NCI-H2196 (cell line): ENCODE results near the gene CYTH1.
"Not testable (repeated sequence)": the region's sequence is repeated elsewhere in the genome, so short reads cannot be mapped to it uniquely, and the experiment has no call there.

Experiments
- DNase-seq: peaks from one replicate; lab custom pipeline; 2025; ENCODE audit not compliant: unreplicated experiment; lab: John Stamatoyannopoulos, UW

The CYTH1 gene

GRCh38 chr17:78764871-78765270 lies 17.2 kb downstream of the CYTH1 start:
- DNase-seq, result no peak

DNA sequence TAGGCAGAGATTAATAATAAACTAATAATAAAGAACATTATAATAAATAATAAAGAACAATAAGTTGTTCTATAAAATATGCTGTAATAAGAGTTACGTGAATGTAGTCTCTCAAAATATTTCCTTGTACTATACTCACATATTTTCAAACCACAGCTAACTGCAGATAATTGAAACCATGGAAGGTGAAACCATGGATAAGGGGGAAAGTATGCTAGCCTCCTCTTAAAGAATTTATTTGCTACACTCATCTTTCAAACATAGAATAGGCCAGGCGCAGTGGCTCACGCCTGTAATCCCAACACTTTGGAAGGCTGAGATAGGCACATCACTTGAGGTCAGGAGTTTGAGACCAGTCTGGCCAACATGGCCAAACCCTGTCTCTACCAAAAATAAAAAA lies 18.5 kb downstream of the CYTH1 start:
- DNase-seq, result no peak

DNA sequence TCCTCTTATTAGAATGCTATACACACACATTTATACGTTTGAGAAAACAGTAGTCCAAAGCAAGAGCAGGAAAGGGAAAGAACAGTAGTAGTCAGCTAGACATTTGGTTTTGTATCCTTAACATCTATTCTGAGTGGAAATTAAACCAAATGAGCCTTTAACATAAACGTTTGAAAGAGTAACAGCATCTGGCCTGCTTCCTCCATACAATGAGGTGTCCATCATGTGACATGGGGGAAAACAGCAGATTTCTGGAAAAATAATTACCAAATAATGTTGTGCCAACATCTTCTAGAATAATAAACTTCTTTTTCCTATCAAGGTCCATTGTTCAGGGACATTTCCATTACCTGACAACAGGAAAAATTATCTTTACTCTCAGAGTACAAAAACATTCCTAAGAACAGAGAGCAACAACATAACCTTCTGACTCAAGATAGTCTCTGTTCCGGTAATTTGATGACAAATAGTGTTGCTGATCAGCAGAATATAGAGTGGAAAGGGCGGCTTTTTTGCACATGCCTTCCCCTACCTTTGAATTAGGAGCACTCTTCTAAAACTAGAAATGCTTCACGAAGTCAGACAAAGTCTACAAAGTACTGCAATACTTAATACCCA lies 20.2 kb downstream of the CYTH1 start:
- no peak for DNase-seq

DNA sequence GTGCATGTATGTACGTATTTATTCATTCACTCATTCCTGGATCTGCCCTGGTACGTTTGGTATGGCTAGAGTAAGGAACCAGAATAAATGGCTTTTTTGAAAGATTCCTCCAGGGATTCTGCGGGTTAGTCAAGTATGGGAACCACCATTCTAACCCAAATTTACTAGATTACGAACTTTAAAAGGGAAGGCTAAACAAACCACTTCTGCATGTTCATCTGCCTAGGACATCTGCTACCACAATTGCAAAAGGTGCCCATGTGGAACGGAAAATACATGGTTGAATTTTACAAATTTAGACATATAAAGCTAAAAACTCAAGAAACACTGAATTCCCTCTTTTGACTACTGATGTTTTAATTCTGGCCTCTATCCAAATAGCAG lies 22.1 kb downstream of the CYTH1 start:
- no peak for DNase-seq

DNA sequence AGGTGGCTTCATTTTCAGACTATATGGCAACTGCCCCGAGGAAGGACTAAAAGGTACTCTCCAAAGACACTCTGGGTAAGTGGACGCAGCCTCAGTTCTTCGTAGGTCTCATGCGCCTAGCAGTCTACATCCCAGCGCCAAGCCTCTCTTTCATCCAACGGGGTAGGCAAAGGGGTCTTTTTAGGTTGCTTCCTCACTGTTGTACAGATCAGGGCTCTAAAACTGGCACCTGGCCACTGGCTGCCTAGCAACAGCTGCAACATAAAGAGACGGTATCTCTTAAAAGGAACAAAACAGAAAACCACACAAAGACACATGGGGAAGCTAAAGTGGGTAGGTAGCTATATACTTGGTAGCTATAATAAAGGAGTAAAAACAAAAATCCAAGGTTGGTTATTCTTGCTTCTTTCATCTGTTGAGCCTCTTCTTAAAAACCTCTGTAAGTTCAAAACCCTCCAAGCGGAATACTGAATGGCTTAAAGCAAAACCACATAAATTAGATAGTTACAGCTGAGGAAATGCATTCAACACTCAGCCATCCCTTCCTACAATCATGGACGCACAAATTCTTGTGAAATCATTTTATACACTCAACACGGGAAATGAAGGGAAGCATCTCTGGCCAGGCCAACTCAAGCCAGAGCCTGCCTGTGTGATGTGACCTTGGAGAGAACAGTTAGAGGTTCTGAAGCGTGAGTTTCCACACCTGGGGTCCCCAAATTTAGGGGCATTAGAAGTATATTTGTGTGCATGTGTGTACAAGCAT lies 22.7 kb downstream of the CYTH1 start:
- peak; percentile 89 for DNase-seq

DNA sequence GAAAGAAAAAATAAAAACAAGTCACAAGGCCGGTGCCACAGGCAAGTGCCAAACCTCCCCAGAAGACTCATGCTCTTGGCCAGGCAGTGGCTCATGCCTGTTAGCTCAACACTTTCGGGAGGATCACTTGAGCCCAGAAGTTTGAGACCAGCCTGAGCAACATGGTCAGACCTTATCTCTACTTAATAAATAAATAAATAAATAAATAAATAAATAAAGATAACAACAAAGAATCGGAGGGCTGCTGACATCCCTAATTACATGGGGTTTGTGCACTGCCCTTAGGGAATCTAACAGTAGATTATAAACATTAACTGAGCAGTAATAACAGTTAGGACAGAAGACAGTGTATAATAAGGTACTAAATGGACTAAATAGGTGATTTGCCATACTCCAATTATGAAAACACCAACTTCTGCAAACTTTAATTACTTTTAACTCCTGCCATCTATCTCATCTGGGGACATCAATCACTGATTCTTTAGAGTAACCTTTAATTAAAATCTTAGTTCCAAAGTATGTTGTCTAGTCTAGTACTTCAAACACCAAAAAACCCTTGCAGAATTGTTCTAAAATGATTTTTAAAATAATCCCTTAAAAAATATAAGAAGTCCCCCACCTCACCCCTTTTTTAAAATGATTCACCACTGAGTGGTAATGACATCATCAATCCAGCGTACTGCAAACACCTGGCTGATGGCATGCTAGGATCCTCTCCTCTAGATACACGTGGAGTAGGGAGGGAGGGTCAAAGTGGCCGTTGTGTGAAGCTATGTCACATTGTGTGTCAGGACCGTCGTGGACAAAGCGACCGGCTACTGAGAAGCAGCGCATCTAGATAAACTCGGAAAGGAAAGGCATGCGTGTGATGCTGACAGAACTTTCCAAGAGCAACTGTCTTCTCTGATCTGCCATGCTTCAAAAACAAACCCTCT lies 28.5 kb downstream of the CYTH1 start:
- no peak for DNase-seq

DNA sequence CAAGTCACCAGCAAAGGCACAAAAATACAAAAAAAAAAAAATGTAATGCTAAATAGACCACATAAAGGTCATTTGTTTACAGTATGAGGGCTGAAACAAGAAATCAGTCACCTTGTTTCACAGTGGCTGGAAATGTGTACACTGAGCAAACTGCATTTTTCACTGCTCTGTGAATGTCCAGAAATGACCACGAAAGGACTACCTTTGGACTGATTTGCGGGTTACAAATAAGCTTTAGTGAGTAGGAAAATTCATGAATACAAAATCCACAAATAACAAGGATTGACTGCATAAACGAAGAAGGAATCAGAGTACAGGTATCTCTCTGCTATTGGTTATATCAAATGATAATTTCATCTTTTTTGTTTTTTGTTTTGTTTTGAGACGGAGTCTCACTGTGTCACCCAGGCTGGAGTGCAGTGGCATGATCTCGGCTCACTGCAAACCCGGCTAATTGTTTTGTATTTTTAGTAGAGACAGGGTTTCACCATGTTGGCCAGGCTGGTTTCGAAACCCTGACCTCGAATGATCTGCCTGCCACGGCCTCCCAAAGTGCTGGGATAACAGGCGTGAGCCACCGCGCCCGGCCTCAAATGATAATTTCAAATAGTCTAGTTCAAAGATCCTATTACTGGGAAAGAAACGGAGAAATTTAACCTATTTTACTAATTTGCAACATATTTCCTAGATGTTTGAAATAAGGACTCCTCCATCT lies 30.5 kb downstream of the CYTH1 start:
- no peak for DNase-seq

- not testable (repeated sequence) for DNase-seq
Measured at GRCh38 chr17:78751000-78751399, 31.1 kb downstream of the CYTH1 start.

DNA sequence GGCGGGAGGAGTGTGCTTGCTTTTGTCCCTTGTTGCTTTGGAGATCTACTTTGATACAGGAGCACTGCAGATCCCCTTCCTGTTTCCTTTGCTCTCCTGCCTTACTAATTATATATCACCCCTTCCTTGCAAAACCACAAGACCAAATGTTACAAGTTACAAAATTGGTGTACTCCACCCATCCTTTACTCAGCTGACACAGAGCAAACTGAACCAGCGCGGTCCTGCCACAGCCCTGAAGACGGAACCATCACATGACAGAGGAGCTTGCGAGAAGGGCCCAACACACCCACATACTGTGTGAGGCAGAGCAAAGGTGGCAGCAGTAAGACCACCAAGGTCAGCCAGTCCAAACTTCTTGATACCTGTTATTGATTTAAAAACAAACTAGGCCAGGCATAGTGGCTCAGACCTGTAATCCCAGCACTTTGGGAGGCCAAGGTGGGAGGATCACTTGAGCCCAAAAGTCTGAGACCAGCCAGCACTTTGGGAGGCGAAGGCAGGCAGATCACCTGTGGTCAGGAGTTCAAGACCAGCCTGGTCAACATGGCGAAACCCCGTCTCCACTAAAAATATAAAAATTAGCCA lies 33.2 kb downstream of the CYTH1 start:
- no peak for DNase-seq

DNA sequence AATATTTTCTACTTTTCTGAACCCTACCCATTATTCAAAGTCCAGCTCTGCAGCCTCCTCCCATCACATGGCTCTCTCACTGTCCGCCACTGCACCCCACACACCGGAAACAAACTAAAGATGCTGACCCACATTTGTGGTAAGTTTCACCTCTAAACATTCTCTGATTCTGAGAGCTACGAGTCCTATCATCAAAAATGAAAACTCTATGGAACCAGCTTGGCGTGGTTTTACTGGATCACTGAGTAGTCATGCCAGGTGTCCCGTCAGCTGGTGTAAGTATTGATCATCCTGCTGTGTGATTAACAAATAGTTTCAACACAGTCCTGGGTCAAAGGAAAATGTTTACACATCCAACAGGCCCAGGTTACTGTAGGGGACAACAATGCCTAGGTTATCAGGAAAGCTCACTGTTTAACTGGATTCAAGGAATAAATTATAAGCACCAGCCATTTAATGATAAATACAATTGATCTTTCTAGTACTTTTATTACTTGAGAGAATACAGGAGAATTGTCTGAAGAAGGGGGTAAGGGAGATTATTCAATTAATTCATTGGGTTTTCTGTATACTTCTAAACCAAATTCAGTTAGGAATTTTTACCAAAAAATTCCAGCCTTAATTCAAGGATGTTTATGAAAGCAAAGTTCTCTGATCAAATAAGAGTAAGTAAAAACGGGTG lies 33.9 kb downstream of the CYTH1 start:
- DNase-seq, result no peak

DNA sequence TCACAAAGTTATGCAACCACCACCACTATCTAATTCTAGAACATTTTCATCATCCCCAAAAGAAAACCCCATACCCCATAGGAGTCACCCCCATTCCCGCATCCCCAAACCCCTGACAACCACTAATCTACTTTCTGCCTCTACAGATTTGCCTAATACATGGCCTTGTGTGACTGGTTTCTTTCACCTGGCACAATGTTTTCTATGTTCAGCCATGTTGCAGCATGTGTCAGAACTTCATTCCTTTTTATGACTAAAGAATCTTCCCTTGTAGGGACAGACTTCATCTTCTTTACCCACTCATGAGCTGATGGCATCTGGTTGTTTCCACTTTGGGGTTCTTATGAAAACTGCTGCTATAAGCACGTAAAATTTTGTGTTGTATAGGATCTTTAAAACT lies 34.6 kb downstream of the CYTH1 start:
- no peak for DNase-seq

DNA sequence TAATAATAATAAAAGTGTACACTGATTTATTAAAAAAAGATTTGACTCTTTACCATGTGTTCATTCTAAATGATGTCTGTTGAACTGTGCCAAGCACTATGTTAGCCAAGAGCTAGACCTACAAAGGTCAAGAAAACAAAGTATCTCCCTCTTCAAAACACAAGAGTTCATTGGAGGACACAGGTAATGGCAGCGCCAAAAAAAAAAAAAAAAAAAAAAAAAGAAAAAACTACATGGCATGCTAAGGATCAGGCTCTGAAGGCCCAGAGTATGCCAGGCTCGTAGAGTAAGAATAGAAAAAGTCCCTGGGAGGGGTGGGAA lies 35.2 kb downstream of the CYTH1 start:
- no peak for DNase-seq

DNA sequence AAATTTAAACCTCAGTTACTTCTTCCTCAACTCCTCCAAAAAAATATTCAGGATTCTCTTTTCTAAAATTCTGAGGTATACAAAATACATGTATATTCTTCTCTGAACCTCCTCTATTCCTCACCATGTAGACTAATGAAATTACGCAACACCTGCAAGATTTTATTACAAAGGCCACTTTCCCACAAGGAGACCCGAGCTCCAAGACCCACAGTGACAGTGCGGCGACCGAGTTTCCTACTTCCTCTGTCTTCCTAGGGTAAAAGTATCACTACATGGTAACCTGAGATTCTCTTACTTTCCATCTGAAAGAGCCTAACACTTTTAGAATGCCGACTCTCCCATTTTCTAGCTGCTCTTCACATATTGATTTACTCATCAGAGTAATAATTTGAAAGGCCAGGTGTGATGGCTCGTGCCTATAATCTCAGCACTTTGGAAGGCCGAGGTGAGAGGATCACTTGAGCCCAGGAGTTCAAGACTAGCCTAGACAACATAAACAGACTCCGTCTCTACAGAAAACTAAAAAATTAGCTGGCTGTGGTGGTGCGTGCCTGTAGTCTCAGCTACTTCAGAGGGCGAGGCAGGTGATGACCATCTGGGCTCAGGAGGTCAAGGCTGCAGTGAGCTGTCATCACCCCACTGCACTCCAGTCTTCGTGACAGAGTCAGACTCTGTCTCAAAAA lies 35.7 kb downstream of the CYTH1 start:
- DNase-seq, result no peak

- peak; percentile 34 for DNase-seq
Measured at GRCh38 chr17:78745407-78746088, 36.5 kb downstream of the CYTH1 start.

GRCh38 chr17:78742901-78743300 lies 39.2 kb downstream of the CYTH1 start:
- no peak for DNase-seq

GRCh38 chr17:78741644-78742284 lies 40.3 kb downstream of the CYTH1 start:
- no peak for DNase-seq

GRCh38 chr17:78739331-78739931 lies 42.6 kb downstream of the CYTH1 start:
- no peak for DNase-seq

- no peak for DNase-seq
Measured at GRCh38 chr17:78738698-78739097, 43.4 kb downstream of the CYTH1 start.
